Measurements from ENCODE around the gene SLBP.

Gene SLBP

DNA sequence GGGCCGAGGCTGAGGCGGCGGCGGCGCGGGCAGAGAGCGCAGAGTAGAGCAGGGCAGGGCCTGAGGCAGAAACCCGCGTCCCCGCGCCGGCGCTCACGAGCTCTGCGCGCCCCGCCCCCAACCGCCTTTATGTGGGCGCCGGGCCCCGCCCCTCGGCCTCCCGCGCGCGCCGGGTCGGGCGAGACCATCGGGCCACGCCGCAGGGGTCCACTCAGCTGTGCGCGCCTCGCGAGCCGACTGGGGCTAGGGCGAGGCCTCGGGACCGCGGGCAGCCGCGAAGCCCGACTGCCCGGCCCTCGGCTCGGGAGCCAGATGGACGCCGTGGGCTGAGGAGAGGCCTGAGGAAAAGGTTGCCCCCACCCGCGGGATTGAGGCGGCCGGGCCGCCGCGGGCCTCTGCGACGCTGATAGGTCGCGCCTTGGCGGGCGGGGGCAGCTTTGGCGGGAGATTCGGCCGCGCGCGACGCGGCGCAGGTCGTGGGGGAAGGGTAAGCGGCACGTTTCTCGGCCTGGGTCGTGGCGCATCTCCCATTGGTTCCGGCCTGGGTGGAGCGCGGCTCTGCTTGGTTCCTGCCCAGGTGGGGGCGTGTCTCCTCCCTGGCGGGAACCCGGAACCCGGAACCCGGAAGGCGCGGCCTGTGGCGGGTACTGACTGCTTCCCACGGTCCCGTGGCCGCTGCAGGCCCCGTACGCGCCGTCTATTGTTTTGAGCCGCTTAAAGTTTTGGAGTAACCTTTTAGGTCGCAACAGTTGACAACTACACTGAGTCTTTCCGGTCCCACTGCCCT lies at the start of gene SLBP:
Gene SLBP, minus strand, starts transcription at position 104 of the 787 bp plus-strand sequence. CDS start 131 bp downstream, outside the sequence.
- peak in 55 of 56 donors; percentile 41 to 95 (median 83) for DNase-seq

GRCh38 chr4:1761130-1761689 lies 49.1 kb upstream of the SLBP start:
- no peak for DNase-seq

DNA sequence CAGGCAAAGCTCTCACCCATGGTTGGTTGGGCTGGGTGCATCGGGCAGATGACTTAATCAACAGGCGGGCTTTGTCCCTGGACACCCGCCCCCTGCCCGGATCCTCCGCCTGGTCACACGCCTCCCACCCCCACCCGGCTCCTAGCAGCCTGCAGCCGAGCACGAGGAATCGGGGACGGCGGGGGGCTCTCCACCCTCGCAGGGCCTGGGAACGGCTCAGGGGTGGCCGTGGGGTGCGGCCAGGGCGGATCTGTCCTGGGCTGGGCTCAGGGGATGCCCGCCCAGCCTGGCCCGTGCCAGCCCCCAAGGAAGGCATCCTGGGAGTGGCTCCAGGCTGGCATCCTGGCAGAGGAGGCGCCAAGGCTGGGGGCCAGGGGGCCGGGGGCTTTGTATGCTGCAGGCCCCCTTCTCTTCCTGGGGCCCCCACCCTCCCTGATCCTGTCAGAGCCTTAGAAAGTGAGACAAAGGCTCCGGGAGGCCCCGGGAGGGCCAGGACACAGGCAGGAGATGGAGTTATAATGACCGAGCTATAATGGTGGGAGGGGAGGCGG lies 48.5 kb upstream of the SLBP start:
- peak in 4 of 56 donors; percentile 9 to 60 (median 26) for DNase-seq

DNA sequence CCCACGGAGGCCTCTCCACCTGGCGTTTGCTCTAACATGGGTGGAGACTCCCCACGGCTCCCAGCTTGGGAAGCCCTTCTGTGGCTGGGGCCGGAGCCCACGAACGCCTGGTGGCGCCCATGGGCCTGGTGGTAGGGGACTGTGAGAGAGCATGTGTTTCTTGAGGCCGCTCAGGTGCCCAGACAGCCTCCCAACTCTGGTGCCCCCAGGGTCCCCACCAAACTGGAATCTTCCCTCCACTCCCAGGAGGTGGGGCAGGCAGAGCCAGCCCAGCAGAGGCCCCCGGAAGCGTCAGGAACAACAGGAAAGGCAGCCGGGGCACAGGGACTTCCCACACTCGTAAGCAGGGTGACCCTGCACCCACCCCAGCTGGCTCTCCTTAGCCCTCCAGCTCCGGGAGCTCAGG lies 47.7 kb upstream of the SLBP start:
- DNase-seq: no peak

GRCh38 chr4:1759170-1759817 lies 47.2 kb upstream of the SLBP start:
- no peak for DNase-seq

DNA sequence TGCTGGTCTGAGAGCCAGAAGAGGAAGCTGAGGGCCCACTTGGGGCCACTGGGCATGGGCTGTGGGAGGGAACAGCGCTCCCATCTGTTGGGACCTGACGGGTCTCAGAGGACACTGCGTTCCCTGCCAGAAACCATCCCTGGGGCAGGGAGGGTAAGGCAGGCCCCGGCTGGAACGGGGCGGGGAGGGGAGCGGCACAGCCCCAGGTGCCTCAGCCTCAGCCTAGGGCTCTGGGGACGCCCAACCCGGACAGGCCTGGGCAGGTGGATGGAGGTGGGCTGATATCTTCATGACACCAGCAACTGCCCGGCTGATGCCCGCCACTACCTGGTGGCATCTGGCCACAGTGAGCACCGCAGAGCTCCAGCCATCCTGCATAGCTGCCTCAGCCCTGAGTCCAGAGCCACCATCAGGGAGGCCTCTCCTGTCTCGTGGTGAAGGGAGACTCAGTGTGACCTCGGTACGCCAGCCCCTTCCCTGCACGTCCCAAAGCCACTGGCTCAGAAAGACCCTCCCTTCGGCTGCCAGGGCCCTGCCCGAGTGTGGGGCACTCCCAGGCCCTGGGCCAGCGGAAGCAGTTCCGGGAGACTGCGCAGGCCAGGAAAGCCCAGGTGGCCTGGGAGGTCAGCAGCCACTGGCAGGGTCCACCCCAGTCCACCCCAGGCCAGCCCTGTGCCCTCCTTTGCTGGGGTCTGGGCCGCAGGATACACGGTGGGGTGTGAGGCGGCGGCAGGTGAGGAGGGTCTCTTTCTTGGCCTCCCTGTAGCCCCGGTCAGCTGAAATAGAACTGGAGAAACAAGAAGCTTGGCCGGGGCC lies 46.4 kb upstream of the SLBP start:
- DNase-seq: no peak

DNA sequence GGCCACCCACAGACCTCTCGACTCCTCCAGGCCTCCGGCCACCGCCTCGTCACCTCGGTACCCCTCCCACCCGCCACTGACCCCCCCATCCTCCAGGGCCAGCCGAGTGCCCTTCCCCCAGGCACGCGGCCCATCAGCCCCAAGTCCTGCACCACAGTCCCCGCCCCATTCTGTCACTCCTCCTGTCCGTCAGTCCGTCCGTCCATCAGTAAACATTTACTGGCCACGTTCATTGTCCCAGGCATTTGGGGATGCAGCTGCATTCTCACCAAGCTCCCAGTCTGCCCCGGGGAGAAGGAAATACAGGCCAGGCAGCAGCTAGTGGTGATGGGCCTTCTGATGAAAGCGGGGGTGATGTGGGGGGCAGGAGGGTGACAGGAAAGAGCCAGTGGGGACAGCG lies 45.7 kb upstream of the SLBP start:
- DNase-seq: no peak

DNA sequence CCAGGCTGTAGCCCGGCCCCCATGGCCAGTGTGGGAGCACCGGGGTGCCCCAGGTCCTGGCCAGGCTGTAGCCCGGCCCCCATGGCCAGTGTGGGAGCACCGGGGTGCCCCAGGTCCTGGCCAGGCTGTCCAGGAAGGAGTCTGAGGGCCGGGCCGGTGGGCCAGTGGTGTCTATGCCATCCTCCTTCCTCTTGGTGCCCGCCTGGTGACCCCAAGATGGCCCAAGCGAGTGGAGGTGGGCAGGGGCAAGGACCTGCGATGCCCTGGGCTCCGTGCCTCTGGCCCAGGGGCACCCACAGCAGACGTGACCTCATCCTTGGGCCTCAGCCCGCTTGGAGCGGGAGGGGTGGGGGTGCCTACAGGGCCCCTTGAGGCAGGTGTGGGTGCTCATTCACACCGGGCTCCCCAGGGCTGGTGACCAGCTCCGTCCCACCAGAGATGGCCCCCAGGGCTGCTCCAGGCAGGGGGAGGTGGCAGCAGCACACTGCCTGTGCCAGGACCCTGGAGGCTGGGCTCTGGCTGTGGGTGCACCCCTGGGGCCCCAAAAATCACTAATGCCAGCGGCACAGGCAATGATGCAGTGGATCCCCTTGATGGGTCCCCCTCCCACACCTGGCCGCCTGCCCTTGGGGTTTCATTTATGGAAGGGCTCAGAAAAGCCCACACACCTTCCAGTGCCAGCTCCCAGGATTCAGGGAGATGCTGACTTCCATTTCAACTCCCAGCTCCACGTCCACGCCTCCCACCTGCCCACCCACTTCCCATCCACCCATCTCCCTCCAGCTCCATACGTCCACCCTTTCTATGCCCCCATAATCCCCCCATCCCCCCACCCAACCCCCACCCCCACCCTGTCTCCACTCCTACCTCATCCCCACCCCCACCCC lies 45.0 kb upstream of the SLBP start:
- no peak for DNase-seq

DNA sequence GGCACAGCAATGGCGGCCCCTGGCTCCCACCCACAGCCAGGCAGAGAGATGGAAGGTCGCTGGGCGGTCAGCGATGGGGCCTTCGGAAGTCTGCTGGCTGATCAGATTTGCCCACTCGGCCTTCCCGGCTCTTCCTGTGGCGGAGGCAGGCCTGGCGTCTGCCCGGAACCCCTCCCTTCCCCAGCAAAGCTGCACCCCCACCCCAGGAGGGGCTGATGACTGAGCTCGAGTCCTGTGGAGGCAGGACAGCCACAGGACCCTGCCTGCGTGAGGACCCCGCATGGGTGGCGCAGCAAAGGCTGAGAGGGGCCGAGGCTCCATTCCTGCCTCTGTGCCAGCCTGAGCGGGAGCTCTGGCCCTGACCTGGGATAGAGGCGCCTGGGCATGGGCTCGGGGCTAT lies 44.0 kb upstream of the SLBP start:
- no peak for DNase-seq

- DNase-seq: no peak
Measured at GRCh38 chr4:1755297-1755696, 43.2 kb upstream of the SLBP start.

DNA sequence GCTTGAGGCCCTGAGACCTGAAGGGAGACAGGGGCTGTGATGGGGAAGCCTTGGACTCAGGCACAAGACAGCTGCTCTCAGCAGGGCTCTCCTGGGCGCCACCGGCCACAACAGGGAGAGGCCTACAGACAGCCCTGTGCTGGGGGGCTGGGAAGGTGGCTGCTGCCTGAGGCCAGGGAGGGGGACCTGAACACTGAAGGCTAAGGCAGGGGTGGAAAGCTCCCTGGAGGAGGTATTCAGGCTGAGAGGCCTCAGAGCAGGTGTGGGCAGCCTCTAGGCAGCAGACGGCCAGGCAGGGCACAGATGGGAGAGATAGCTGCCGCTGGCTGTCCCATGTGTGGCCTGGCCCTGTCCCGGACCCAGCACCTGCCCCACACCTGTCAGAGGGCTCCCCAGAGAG lies 42.2 kb upstream of the SLBP start:
- no peak for DNase-seq

DNA sequence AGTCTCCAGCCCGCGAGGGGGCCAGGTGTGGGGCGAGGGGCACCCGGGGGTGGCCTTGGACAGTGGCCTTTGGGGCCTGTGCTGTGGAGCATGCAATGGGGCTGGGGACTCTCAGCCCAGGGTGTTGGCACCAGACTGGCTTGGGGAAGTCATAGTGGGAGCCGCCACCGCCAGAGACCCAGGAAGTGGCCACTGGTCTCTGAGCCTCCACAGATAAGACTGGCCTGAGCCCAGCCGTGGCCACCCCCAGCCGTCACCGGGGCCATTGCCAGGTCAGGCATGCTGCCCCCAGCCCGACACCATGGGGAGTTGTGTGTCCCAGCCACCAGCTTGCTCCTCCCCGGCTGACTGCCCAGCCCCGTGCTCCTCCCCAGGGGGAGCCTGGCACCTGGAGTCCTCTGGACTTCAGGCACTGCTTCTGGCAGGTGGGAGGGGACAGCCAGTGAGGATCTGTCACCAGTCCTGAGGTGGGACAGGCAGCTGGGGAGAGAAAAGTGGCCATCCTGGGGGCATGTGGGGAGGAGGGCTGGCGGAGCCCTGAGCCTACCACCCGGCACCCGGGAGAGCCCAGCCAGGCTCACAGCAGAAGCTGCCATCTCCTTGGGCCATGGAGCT lies 41.7 kb upstream of the SLBP start:
- no peak for DNase-seq

GRCh38 chr4:1753294-1753696 lies 41.2 kb upstream of the SLBP start:
- no peak for DNase-seq

- no peak for DNase-seq
Measured at GRCh38 chr4:1752284-1753041, 40.3 kb upstream of the SLBP start.

GRCh38 chr4:1751919-1752283 lies 39.8 kb upstream of the SLBP start:
- no peak for DNase-seq

- no peak for DNase-seq
Measured at GRCh38 chr4:1751155-1751918, 39.2 kb upstream of the SLBP start.

DNA sequence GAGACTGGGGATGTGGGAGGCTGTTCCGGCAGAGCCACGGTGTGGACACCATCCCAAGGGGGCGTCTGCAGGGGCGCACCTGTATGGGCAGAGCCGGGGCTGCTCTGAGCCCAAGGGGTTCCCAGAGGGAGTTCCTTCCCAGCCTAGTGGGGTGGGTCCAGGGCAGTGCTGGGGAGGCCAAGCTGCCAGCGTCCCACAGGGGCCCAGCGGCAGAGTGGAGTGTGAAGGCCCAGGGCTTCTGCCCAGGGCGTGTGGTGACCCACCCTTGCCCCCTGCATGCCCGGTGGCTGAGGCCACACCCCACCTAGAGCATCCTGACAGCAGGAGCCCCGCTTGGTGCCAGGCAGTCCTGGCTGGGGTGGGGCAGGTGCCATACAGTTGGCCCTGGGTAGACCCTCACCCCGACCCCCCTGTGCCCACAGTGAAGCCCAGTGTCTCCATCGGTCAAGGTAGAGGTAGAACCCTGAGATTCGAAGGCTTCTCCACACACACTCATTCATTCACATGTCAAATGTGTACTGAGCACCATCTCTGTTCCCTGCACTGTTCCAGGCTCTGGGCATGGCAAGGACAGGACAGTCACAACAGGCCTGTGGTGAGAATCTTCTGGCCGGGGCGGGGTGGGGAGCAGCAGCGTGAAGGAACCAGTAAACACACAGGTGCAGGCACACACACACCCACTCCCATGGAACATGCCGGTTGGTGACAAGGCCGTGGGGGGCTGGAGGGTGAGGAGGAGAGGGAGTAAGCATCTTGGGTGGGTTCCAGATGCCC lies 38.4 kb upstream of the SLBP start:
- no peak for DNase-seq

- DNase-seq: no peak
Measured at GRCh38 chr4:1749826-1750225, 37.7 kb upstream of the SLBP start.
